ENCODE data around the gene WWC1.

DNA sequence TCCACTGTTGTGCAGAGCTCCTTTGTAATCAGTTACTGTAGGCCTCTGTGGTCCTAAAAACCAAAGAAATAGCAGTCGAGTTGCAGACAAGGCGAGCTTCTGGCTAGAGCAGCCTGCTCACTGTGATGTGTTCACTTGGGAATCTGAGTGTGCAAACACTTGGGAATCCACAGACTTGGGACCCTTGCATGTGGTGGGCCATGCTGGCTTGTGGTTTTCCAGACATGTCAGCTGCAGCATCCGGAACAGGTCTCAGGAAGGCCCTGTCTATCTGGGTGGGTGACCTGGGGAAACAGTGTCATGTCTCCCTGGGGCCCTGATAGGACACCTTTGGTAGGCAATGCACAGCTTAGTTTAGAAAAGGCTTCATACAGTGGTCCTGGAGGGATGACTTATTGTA lies 66.4 kb downstream of the WWC1 start:
- TF ChIP-seq, protein P1, sequence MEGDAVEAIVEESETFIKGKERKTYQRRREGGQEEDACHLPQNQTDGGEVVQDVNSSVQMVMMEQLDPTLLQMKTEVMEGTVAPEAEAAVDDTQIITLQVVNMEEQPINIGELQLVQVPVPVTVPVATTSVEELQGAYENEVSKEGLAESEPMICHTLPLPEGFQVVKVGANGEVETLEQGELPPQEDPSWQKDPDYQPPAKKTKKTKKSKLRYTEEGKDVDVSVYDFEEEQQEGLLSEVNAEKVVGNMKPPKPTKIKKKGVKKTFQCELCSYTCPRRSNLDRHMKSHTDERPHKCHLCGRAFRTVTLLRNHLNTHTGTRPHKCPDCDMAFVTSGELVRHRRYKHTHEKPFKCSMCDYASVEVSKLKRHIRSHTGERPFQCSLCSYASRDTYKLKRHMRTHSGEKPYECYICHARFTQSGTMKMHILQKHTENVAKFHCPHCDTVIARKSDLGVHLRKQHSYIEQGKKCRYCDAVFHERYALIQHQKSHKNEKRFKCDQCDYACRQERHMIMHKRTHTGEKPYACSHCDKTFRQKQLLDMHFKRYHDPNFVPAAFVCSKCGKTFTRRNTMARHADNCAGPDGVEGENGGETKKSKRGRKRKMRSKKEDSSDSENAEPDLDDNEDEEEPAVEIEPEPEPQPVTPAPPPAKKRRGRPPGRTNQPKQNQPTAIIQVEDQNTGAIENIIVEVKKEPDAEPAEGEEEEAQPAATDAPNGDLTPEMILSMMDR (IDR thresholded peaks at IDR 0.05) = no peak
- TF ChIP-seq POLR2A (IDR thresholded peaks at IDR 0.05) = no peak

All from body of pancreas (tissue), 4 donors.